ENCODE data around the gene PCDHB14.
"Not testable (repeated sequence)": the region's sequence is repeated elsewhere in the genome, so short reads cannot be mapped to it uniquely, and the experiment has no call there.

The PCDHB14 gene

GRCh38 chr5:141210849-141211248 lies 12.3 kb upstream of the PCDHB14 start:
- not testable (repeated sequence) for DNase-seq

- not testable (repeated sequence) for DNase-seq
Measured at GRCh38 chr5:141213656-141214339, 9.3 kb upstream of the PCDHB14 start, which contains the start of gene PCDHB13. Gene PCDHB13, plus strand, starts transcription at chr5:141213919. Its CDS starts 205 bp downstream, at chr5:141214124.

GRCh38 chr5:141214583-141214982 lies 8.6 kb upstream of the PCDHB14 start:
- not testable (repeated sequence) for DNase-seq

GRCh38 chr5:141215504-141215903 lies 7.6 kb upstream of the PCDHB14 start:
- DNase-seq, result not testable (repeated sequence)

- DNase-seq, result not testable (repeated sequence)
Measured at GRCh38 chr5:141216035-141216434, 7.1 kb upstream of the PCDHB14 start.

GRCh38 chr5:141224844-141225243 lies 1.7 kb downstream of the PCDHB14 start:
- DNase-seq, result not testable (repeated sequence)

GRCh38 chr5:141225421-141225820 lies 2.3 kb downstream of the PCDHB14 start:
- not testable (repeated sequence) for DNase-seq

GRCh38 chr5:141234109-141234667 lies 11.0 kb downstream of the PCDHB14 start:
- DNase-seq, result no peak

- DNase-seq, result not testable (repeated sequence)
Measured at GRCh38 chr5:141235922-141236321, 12.8 kb downstream of the PCDHB14 start.

- no peak for DNase-seq
Measured at GRCh38 chr5:141236516-141237313, 13.6 kb downstream of the PCDHB14 start.

GRCh38 chr5:141241496-141241895 lies 18.4 kb downstream of the PCDHB14 start:
- no peak for DNase-seq

GRCh38 chr5:141245250-141245717 lies 22.1 kb downstream of the PCDHB14 start, which contains the start of gene PCDHB15:
Gene PCDHB15, plus strand, starts transcription at chr5:141245395. Its CDS starts 184 bp downstream, at chr5:141245579.
- no peak for DNase-seq

- DNase-seq, result not testable (repeated sequence)
Measured at GRCh38 chr5:141246971-141247370, 23.8 kb downstream of the PCDHB14 start.

- not testable (repeated sequence) for DNase-seq
Measured at GRCh38 chr5:141247434-141247833, 24.3 kb downstream of the PCDHB14 start.

GRCh38 chr5:141250576-141250975 lies 27.4 kb downstream of the PCDHB14 start:
- DNase-seq, result no peak

- DNase-seq, result no peak
Measured at GRCh38 chr5:141258464-141258863, 35.3 kb downstream of the PCDHB14 start.

GRCh38 chr5:141258948-141259347 lies 35.8 kb downstream of the PCDHB14 start:
- DNase-seq, result no peak

GRCh38 chr5:141260458-141261237 lies 37.5 kb downstream of the PCDHB14 start:
- no peak for DNase-seq

GRCh38 chr5:141261238-141261546 lies 38.0 kb downstream of the PCDHB14 start:
- no peak for DNase-seq

- no peak for DNase-seq
Measured at GRCh38 chr5:141269195-141269594, 46.1 kb downstream of the PCDHB14 start.

- no peak for DNase-seq
Measured at GRCh38 chr5:141272906-141273305, 49.8 kb downstream of the PCDHB14 start.
